Naive thymus-derived CD8-positive, alpha-beta T cell (primary cell): ENCODE data around the gene PTCH2. TPM values are rescaled to one million over a fixed set of nuclear protein-coding genes. Genes with fewer than 3 reads are reported as not detected.

Experiments
- ATAC-seq, 2 donors: fragments of 150-1000 bp; cut with Tn5 transposase in 1 of 2; sonication (Bioruptor Pico), chemical (Tn5 transposase) in 1 of 2; 1 replicate in 1 of 2; 2 replicates in 1 of 2; pipeline ENCODE4 v1.10.0; 2021; ENCODE audit warnings: mild to moderate bottlenecking in 2 of 2, moderate library complexity in 2 of 2
- POLR2A ChIA-PET: fragments of 350-600 bp; sonication (Branson Sonifier 250); formaldehyde crosslinking; loops from one replicate; lab custom pipeline; 2021; ENCODE audit warnings: antibody characterized with exemption; lab: Charles Lee
- DNase-seq, 10 donors: peaks; one replicate each; pipeline versions ENCODE4 v3.0.0 to v3.0.0-alpha.2; 2020 to 2022
- H3K27ac Mint-ChIP-seq, 10 donors: one replicate each; pipeline ENCODE4 v1.8.0; 2020 to 2022; ENCODE audit warnings: mild to moderate bottlenecking in 10 of 10, mixed read lengths in 10 of 10, moderate library complexity in 4 of 10, inconsistent platforms in 1 of 10
- H3K27me3 Mint-ChIP-seq, 5 donors: one replicate each; pipeline ENCODE4 v1.8.0; 2021 to 2022; ENCODE audit warnings: mixed read lengths in 5 of 5
- H3K36me3 Mint-ChIP-seq, 3 donors: one replicate each; pipeline ENCODE4 v1.8.0; 2020 to 2022; ENCODE audit warnings: mixed read lengths in 3 of 3, mild to moderate bottlenecking in 2 of 3, inconsistent platforms in 1 of 3
- H3K4me1 Mint-ChIP-seq, 4 donors: one replicate each; pipeline ENCODE4 v1.8.0; 2021 to 2022; ENCODE audit warnings: mixed read lengths in 4 of 4
- H3K4me3 Mint-ChIP-seq, 10 donors: one replicate each; pipeline ENCODE4 v1.8.0; 2020 to 2022; ENCODE audit warnings: mild to moderate bottlenecking in 10 of 10, mixed read lengths in 10 of 10, moderate library complexity in 6 of 10, inconsistent platforms in 1 of 10
- H3K9me3 Mint-ChIP-seq, 9 donors: one replicate each; pipeline ENCODE4 v1.8.0; 2020 to 2022; ENCODE audit warnings: mixed read lengths in 9 of 9, mild to moderate bottlenecking in 3 of 9, inconsistent platforms in 1 of 9, moderate library complexity in 1 of 9
- polyA plus RNA-seq, 3 donors: library from polyadenylated mRNA; unstranded; fragments of 300-500 nt; fragmentation: Illumina TruSeq; gene quantifications; one replicate each; pipeline ENCODE4 v1.2.3, GENCODE V29; 2021
- total RNA-seq, 8 experiments: library from RNA in 2 of 8; stranded (reverse) in 2 of 8; gene quantifications; one replicate each; pipeline ENCODE4 v1.2.3 and lab custom pipeline; 2021 to 2026

Gene PTCH2
- total and polyA plus RNA-seq, 5 experiments from 2014 or later, result 1.6 to 2.0 TPM; not detected in 3

DNA sequence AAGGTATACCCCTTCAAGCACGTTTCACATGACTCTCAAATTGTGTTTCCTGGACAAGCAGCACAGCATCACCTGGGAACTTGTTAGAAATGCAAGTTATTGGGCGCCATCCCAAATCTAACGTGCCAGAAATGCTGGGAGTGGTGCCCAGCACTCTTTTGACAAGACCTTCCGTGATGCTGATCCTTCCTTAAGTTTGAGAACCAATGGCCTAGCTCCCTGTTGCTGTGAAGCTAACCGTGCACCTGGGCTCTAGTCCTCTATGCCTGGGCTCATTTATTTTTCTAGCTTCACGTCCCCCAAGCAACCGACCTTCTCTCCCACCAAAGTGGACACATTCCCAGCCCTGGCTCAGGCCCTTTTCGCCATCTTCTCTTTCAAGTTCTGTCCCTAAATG, 59.4 kb downstream of the PTCH2 start:
- peak overlapping the region in 8 of 10 donors; percentile 28 to 87 (median 76) for H3K27ac Mint-ChIP-seq
- H3K36me3 Mint-ChIP-seq, result peaks cover 0 to 32% (median 11%) of the 10 kb centered on the region in 3 donors
- H3K27me3 Mint-ChIP-seq, result no peaks in the 10 kb centered on the region
- H3K4me3 Mint-ChIP-seq, result peak overlapping the region; percentile 64 to 80 (median 74)
- ATAC-seq, result no peak
- POLR2A ChIA-PET, result interaction anchor here (0.6 to 11.9 kb wide), 9 partner anchors 8 to 228 kb away, joined by 3 to 100 read pairs (median 35); partner anchors contain the start of genes BTBD19, DYNLT4, HECTD3 and PLK3
- DNase-seq, result no peak
- no peaks in the 10 kb centered on the region for H3K9me3 Mint-ChIP-seq
- peaks cover 17 to 39% (median 31%) of the 10 kb centered on the region in 4 donors for H3K4me1 Mint-ChIP-seq

GRCh38 chr1:44780583-44781121, 62.4 kb downstream of the PTCH2 start:
- H3K4me3 Mint-ChIP-seq, result peak overlapping the region in 1 of 10 donors; percentile 24
- H3K27ac Mint-ChIP-seq, result peak overlapping the region in 3 of 10 donors; percentile 38 to 68 (median 44)
- H3K9me3 Mint-ChIP-seq, result no peaks in the 10 kb centered on the region
- peaks cover 0 to 60% (median 18%) of the 10 kb centered on the region in 3 donors for H3K36me3 Mint-ChIP-seq
- DNase-seq, result no peak
- no peaks in the 10 kb centered on the region for H3K27me3 Mint-ChIP-seq
- peaks cover 28 to 55% (median 46%) of the 10 kb centered on the region in 4 donors for H3K4me1 Mint-ChIP-seq
- ATAC-seq, result no peak
- POLR2A ChIA-PET, result interaction anchor here (0.8 kb wide), 1 partner anchor 20 kb away, joined by 4 read pairs; the partner anchor contains the start of gene PLK3

DNA sequence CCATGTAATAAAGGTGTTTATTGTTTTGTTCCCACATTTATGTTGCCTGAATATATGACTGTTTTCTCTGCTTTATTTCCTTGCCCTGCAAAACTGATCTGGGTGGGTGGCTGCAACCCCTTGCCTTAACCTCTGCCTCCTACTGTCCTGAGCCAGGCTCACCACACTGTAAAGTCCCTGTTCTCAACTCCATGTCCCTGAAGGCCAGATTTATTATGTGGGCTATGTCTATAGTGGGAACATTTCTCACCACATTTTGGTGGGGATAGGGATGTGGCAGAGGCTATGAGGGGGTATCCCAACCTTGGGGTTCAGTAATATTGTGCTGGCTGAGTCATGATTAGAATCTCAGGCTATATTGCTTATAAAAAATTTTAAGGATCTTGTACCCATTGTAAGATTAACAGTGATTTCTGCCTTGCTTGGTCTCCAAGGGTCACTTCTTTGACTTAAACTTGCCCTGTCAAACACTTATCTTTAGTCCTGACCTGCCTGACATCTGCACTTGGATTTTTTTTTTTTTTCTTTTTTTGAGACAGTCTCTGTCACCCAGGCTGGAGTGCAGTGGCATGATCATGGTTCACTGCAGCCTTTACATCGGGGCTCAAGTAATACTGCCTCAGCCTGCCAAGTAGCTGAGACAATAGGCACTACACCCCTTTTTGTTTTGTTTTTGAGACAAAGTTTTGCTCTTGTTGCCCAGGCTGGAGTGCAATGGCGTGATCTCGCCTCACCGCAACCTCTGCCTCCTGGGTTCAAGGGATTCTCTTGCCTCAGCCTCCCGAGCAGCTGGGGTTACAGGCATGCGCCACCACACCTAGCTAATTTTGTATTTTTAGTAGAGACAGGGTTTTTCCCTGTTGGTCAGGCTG, 64.1 kb downstream of the PTCH2 start:
- Mint-ChIP-seq H3K27me3 (no peaks in the 10 kb centered on the region), H3K4me1 (peaks cover 26 to 53% (median 41%) of the 10 kb centered on the region in 4 donors), H3K4me3 (peak overlapping the region in 3 of 10 donors; percentile 34 to 72 (median 37)), H3K36me3 (peaks cover 0 to 60% (median 18%) of the 10 kb centered on the region in 3 donors), H3K9me3 (no peaks in the 10 kb centered on the region), H3K27ac (peak overlapping the region in 7 of 10 donors; percentile 7 to 95 (median 81))
- DNase-seq, result no peak
- ATAC-seq, result no peak
- POLR2A ChIA-PET, result interaction anchor here (0.6 to 5.3 kb wide), 3 partner anchors 8 to 680 kb away, joined by 3 to 109 read pairs (median 99); partner anchors contain the start of genes BEST4 and RNU5D-1

- peak overlapping the region in 9 of 10 donors; percentile 24 to 97 (median 81) for H3K27ac Mint-ChIP-seq
- POLR2A ChIA-PET, result interaction anchor here (0.5 to 5.3 kb wide), 4 partner anchors 9 to 57 kb away, joined by 3 to 109 read pairs (median 68); partner anchors contain the start of genes BEST4 and RNU5D-1
Measured at GRCh38 chr1:44777969-44778635, 65.0 kb downstream of the PTCH2 start.

DNA sequence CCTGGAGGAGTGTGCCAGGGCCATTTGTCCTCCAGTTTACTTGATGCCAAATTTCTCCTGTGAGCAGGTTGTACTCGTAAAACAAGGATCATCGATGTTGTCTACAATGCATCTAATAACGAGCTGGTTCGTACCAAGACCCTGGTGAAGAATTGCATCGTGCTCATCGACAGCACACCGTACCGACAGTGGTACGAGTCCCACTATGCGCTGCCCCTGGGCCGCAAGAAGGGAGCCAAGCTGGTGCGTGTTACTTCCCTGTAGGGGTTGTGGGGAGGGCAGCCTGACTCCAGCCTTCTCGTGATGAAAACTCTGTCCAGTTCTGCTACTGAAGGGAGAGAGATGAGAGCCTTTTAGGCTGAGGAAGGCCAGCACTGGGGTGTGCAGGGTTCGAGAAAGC, 65.5 kb downstream of the PTCH2 start:
- H3K27ac Mint-ChIP-seq, result peak overlapping the region; percentile 57 to 98 (median 86)
- DNase-seq (no peak), ATAC-seq (no peak)
- H3K9me3 Mint-ChIP-seq, result no peaks in the 10 kb centered on the region
- peak overlapping the region; percentile 51 to 97 (median 90) for H3K4me3 Mint-ChIP-seq
- no peaks in the 10 kb centered on the region for H3K27me3 Mint-ChIP-seq
- POLR2A ChIA-PET, result interaction anchor here (0.5 to 5.3 kb wide), 6 partner anchors 9 to 234 kb away, joined by 3 to 109 read pairs (median 43); partner anchors contain the start of genes BEST4, HECTD3, RNU5D-1 and UROD
- H3K36me3 Mint-ChIP-seq, result peaks cover 0 to 60% (median 18%) of the 10 kb centered on the region in 3 donors
- peaks cover 23 to 42% (median 34%) of the 10 kb centered on the region in 4 donors for H3K4me1 Mint-ChIP-seq

More at GRCh38 chr1:44777969-44778635, 65.0 kb downstream of the PTCH2 start:
- DNase-seq (no peak), ATAC-seq (no peak)
- no peaks in the 10 kb centered on the region for H3K9me3 Mint-ChIP-seq
- peaks cover 0 to 60% (median 18%) of the 10 kb centered on the region in 3 donors for H3K36me3 Mint-ChIP-seq
- peaks cover 23 to 45% (median 35%) of the 10 kb centered on the region in 4 donors for H3K4me1 Mint-ChIP-seq
- no peaks in the 10 kb centered on the region for H3K27me3 Mint-ChIP-seq
- H3K4me3 Mint-ChIP-seq, result peak overlapping the region in 6 of 10 donors; percentile 6 to 97 (median 55)

DNA sequence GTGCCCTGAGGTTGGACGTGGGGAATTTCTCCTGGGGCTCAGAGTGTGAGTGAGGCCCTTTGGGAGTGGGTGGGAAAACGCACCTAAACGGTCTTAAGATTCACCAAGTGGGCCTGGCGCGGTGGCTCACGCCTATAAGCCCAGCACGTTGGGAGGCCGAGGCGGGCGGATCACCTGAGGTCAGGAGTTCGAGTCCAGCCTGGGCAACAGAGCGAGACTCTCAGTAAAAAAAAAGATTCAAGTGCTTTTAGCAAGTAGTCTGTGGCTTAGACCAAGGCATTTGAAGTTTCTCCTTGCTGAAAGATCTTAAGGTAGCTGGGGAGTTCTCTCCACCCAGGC, 66.4 kb downstream of the PTCH2 start:
- peaks cover 23 to 42% (median 34%) of the 10 kb centered on the region in 4 donors for H3K4me1 Mint-ChIP-seq
- H3K4me3 Mint-ChIP-seq, result peak overlapping the region; percentile 84 to 100 (median 93)
- peak overlapping the region; percentile 92 to 99 (median 96) for H3K27ac Mint-ChIP-seq
- POLR2A ChIA-PET, result interaction anchor here (0.5 to 5.3 kb wide), 18 partner anchors 10 to 808 kb away, joined by 4 to 109 read pairs (median 13); partner anchors contain the start of genes ARMH1, BEST4, BTBD19 and DYNLT4
- ATAC-seq, result no peak
- no peaks in the 10 kb centered on the region for H3K9me3 Mint-ChIP-seq
- peaks cover 0 to 56% (median 18%) of the 10 kb centered on the region in 3 donors for H3K36me3 Mint-ChIP-seq
- no peaks in the 10 kb centered on the region for H3K27me3 Mint-ChIP-seq
- DNase-seq, result no peak

DNA sequence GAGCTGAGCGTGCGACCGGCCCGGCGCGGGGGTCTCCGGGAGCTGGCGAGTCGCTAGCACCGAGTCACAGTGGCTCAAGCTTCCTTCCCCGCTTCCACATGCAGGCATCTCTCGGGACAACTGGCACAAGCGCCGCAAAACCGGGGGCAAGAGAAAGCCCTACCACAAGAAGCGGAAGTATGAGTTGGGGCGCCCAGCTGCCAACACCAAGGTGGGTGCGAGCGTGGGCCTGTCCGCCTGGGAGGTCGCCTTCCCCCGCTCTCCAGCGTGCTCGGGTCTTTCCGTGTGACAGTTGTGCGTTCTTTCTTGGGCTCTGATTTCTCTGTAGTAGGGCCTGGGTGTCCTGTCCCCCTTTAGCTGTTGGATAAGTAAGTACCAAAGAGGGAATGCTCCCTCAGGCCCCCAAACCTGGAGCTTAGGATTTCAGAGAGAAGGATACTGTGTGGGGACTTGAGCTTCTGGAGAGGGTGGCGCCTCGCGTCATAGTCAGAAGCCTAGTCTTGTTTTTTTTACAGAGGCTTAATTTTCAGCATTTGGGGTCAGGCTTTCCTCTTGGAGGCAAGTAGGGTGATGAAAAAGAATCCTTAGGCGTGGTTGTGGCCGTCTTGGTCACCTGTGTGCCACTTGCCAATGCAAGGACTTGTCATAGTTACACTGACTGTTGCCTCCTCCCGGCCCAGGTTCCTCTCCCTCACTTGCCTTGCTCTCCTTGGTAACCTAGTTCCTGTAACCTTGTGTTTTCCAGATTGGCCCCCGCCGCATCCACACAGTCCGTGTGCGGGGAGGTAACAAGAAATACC, 66.9 kb downstream of the PTCH2 start:
- POLR2A ChIA-PET, result interaction anchor here (0.5 to 5.3 kb wide), 35 partner anchors 9 to 1386 kb away, joined by 3 to 109 read pairs (median 6); partner anchors contain the start of genes ARMH1, BEST4, BTBD19 and CCDC163
- H3K4me1 Mint-ChIP-seq, result peaks cover 23 to 42% (median 34%) of the 10 kb centered on the region in 4 donors
- no peaks in the 10 kb centered on the region for H3K9me3 Mint-ChIP-seq
- peaks cover 0 to 51% (median 16%) of the 10 kb centered on the region in 3 donors for H3K36me3 Mint-ChIP-seq
- ATAC-seq, result peak; percentile 28 to 49
- H3K27me3 Mint-ChIP-seq, result no peaks in the 10 kb centered on the region
- peak overlapping the region; percentile 92 to 99 (median 96) for H3K27ac Mint-ChIP-seq
- peak in 3 of 10 donors; percentile 12 to 40 (median 33) for DNase-seq
- H3K4me3 Mint-ChIP-seq, result peak overlapping the region; percentile 84 to 100 (median 93)

GRCh38 chr1:44775078-44775929, 67.7 kb downstream of the PTCH2 start, which contains the start of gene RPS8:
Gene RPS8 (plus strand): TSS chr1:44775540. CDS start chr1:44775597, 57 bp downstream.
- Mint-ChIP-seq H3K4me1 (peaks cover 23 to 42% (median 34%) of the 10 kb centered on the region in 4 donors), H3K4me3 (peak within 1 kb of the TSS; percentile 84 to 100 (median 93)), H3K27ac (peak within 1 kb of the TSS; percentile 92 to 99 (median 96)), H3K36me3 (peaks cover 0 to 44% (median 9%) of the 10 kb centered on the region in 3 donors), H3K27me3 (no peaks in the 10 kb centered on the region), H3K9me3 (no peaks in the 10 kb centered on the region)
- ATAC-seq, result peak; percentile 82 to 83
- peak; percentile 67 to 95 (median 87) for DNase-seq
- POLR2A ChIA-PET, result interaction anchor here (0.5 to 5.3 kb wide), 38 partner anchors 9 to 1385 kb away, joined by 3 to 109 read pairs (median 5); partner anchors contain the start of genes ARMH1, BEST4, BTBD19 and CCDC163
